ENCODE data around the gene MAP7D3.
A peak's percentile ranks its signal among the peaks of the same experiment; 100 is the strongest.

Gene MAP7D3

GRCh38 chrX:136262243-136262642 is 11.0 kb upstream of the MAP7D3 start:
- no peak overlapping the region for H3K4me3 ChIP-seq (ENCODE audit: low read depth, low read length)
- TF ChIP-seq, protein P1, sequence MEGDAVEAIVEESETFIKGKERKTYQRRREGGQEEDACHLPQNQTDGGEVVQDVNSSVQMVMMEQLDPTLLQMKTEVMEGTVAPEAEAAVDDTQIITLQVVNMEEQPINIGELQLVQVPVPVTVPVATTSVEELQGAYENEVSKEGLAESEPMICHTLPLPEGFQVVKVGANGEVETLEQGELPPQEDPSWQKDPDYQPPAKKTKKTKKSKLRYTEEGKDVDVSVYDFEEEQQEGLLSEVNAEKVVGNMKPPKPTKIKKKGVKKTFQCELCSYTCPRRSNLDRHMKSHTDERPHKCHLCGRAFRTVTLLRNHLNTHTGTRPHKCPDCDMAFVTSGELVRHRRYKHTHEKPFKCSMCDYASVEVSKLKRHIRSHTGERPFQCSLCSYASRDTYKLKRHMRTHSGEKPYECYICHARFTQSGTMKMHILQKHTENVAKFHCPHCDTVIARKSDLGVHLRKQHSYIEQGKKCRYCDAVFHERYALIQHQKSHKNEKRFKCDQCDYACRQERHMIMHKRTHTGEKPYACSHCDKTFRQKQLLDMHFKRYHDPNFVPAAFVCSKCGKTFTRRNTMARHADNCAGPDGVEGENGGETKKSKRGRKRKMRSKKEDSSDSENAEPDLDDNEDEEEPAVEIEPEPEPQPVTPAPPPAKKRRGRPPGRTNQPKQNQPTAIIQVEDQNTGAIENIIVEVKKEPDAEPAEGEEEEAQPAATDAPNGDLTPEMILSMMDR (conservative IDR thresholded peaks at IDR 0.05; ENCODE audit: low read depth, low read length): no peak
- peak; percentile 33 for DNase-seq (ENCODE audit: low read depth)

DNA sequence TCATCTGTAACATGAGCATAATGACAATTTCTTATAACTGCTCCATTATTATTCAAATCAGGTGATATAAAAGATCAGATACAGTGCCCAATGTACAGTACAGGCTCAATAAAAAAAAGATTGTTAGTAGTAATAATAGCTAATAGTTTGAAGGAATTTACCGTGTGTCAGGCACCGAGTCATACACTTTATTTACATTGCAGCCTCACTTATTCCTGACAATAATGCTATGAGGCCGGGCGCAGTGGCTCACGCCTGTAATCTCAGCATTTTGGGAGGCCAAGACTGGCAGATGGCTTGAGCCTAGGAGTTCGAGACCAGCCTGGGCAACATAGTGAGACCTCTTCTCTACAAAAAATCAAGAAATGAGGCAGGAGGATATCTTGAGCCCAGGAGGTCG is 10.1 kb upstream of the MAP7D3 start:
- TF ChIP-seq, protein P1 (conservative IDR thresholded peaks at IDR 0.05; ENCODE audit: low read depth, low read length): no peak
- no peak overlapping the region for H3K4me3 ChIP-seq (ENCODE audit: low read depth, low read length)
- no peak for DNase-seq (ENCODE audit: low read depth)

- DNase-seq (ENCODE audit: low read depth): peak; percentile 83
- TF ChIP-seq, protein P1 (conservative IDR thresholded peaks at IDR 0.05; ENCODE audit: low read depth, low read length): no peak
- no peak overlapping the region for H3K4me3 ChIP-seq (ENCODE audit: low read depth, low read length)
Measured at GRCh38 chrX:136260776-136261175, 9.6 kb upstream of the MAP7D3 start.

GRCh38 chrX:136259543-136259942 is 8.3 kb upstream of the MAP7D3 start:
- no peak overlapping the region for H3K4me3 ChIP-seq (ENCODE audit: low read depth, low read length)
- TF ChIP-seq, protein P1 (conservative IDR thresholded peaks at IDR 0.05; ENCODE audit: low read depth, low read length): no peak
- peak; percentile 78 for DNase-seq (ENCODE audit: low read depth)

GRCh38 chrX:136258951-136259350 is 7.8 kb upstream of the MAP7D3 start:
- TF ChIP-seq, protein P1 (conservative IDR thresholded peaks at IDR 0.05; ENCODE audit: low read depth, low read length): no peak
- no peak for DNase-seq (ENCODE audit: low read depth)
- H3K4me3 ChIP-seq (ENCODE audit: low read depth, low read length): no peak overlapping the region

DNA sequence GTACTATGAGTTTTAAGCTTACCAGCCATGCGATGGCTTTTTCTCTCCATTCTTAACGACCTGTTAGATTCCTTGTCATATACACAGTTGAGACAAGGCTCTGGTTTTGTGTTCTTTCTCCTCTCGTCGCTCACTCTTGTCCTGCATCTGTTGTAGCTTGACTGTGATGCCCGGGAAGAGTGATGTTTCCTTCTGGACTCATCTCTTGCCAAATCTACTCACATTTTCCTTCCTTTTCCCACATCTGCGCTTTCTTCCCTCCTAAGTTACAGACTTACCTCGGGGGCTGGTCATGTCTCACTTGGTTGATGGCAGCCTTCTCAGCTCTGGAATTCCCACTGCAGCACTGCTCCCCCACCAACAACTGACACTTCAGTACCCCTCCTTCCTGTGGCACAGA is 4.8 kb upstream of the MAP7D3 start:
- TF ChIP-seq, protein P1 (conservative IDR thresholded peaks at IDR 0.05; ENCODE audit: low read depth, low read length): no peak
- DNase-seq (ENCODE audit: low read depth): no peak
- H3K4me3 ChIP-seq (ENCODE audit: low read depth, low read length): no peak overlapping the region

GRCh38 chrX:136255541-136255940 is 4.3 kb upstream of the MAP7D3 start:
- TF ChIP-seq, protein P1 (conservative IDR thresholded peaks at IDR 0.05; ENCODE audit: low read depth, low read length): no peak
- no peak for DNase-seq (ENCODE audit: low read depth)
- H3K4me3 ChIP-seq (ENCODE audit: low read depth, low read length): no peak overlapping the region

Measured in choroid plexus epithelial cell (primary cell).